Keratinocyte (primary cell): ENCODE data around the gene RBM39. TPM values are rescaled to one million over a fixed set of nuclear protein-coding genes. Genes with fewer than 3 reads are reported as not detected.

ENCODE experiments used
- DNase-seq: peaks from one replicate; pipeline ENCODE4 v3.0.0-alpha.2; 2011; ENCODE audit warnings: low read depth, missing footprints, low spot score
- FAIRE-seq: peaks from 2 replicates; lab custom pipeline; 2011; peaks lifted over from hg19 to GRCh38; lab: Jason Lieb, UNC
- H2AFZ ChIP-seq: 2 replicates; pipeline ENCODE4 v1.6.0; 2012; ENCODE audit warnings: low read length, control low read depth, inconsistent platforms; ENCODE audit not compliant: control insufficient read depth
- H3K27ac ChIP-seq: 2 replicates; pipeline ENCODE4 v1.5.1; 2011; ENCODE audit warnings: low read length; ENCODE audit not compliant: control insufficient read depth, insufficient read depth
- H3K27me3 ChIP-seq: 3 replicates; pipeline ENCODE4 v1.6.0; 2011; ENCODE audit warnings: low read length; ENCODE audit not compliant: control insufficient read depth, insufficient read depth; ENCODE audit errors: extremely low read depth
- H3K36me3 ChIP-seq, 2 experiments: 2 replicates in 1 of 2; 3 replicates in 1 of 2; pipeline ENCODE4 v1.5.1; 2011; ENCODE audit warnings: low read length in 2 of 2, mild to moderate bottlenecking in 1 of 2; ENCODE audit not compliant: control insufficient read depth in 2 of 2, insufficient read depth in 2 of 2; ENCODE audit errors: extremely low read depth in 1 of 2
- H3K4me1 ChIP-seq: 3 replicates; pipeline ENCODE4 v1.5.1; 2011; ENCODE audit warnings: low read length; ENCODE audit not compliant: control insufficient read depth, insufficient read depth; ENCODE audit errors: extremely low read depth
- H3K4me2 ChIP-seq: 3 replicates; pipeline ENCODE4 v1.6.0; 2011; ENCODE audit warnings: low read depth, low read length; ENCODE audit not compliant: control insufficient read depth, insufficient read depth; ENCODE audit errors: extremely low read depth
- H3K4me3 ChIP-seq, 3 experiments: fragments of 200-600 bp in 1 of 3; sonication (generic) in 1 of 3; 2 replicates in 2 of 3; 3 replicates in 1 of 3; pipeline ENCODE4 v1.5.1; 2011 to 2016; ENCODE audit warnings: low read length in 3 of 3, mild to moderate bottlenecking in 3 of 3, control low read depth in 2 of 3, inconsistent platforms in 1 of 3, low read depth in 1 of 3, mixed read lengths in 1 of 3, mixed run types in 1 of 3, moderate library complexity in 1 of 3; ENCODE audit not compliant: control insufficient read depth in 2 of 3, insufficient read depth in 2 of 3; ENCODE audit errors: extremely low read depth in 1 of 3
- H3K79me2 ChIP-seq: 2 replicates; pipeline ENCODE4 v1.6.0; 2012; ENCODE audit warnings: low read length; ENCODE audit not compliant: control insufficient read depth, insufficient read depth
- H3K9ac ChIP-seq: 3 replicates; pipeline ENCODE4 v1.6.0; 2011; ENCODE audit warnings: low read length; ENCODE audit not compliant: control insufficient read depth, insufficient read depth; ENCODE audit errors: extremely low read depth
- H3K9me1 ChIP-seq: 3 replicates; pipeline ENCODE4 v1.6.0; 2011; ENCODE audit warnings: low read length; ENCODE audit not compliant: control insufficient read depth, insufficient read depth; ENCODE audit errors: extremely low read depth
- H3K9me3 ChIP-seq: 2 replicates; pipeline ENCODE4 v1.5.1; 2012; ENCODE audit warnings: low read depth, low read length; ENCODE audit not compliant: control insufficient read depth
- H4K20me1 ChIP-seq: 3 replicates; pipeline ENCODE4 v1.6.0; 2011; ENCODE audit warnings: low read length; ENCODE audit not compliant: control insufficient read depth, insufficient read depth; ENCODE audit errors: extremely low read depth
- CTCF ChIP-seq, 3 experiments: IDR thresholded peaks in 1 of 3; conservative IDR thresholded peaks in 1 of 3; optimal IDR thresholded peaks in 1 of 3; 2 replicates in 2 of 3; 3 replicates in 1 of 3; pipeline versions ENCODE3 to v1.5.1; 2011; ENCODE audit warnings: low read length in 3 of 3, mild to moderate bottlenecking in 3 of 3, moderate library complexity in 2 of 3, control low read depth in 1 of 3, inconsistent platforms in 1 of 3; ENCODE audit not compliant: insufficient read depth in 2 of 3; ENCODE audit errors: extremely low read depth in 1 of 3
- EZH2 ChIP-seq: IDR thresholded peaks from one replicate; pipeline ENCODE4 v1.6.1; 2012; ENCODE audit warnings: inconsistent platforms, mild to moderate bottlenecking, low read length, moderate library complexity
- dilution Hi-C: fragments of 300-500 bp; cut with MboI; formaldehyde crosslinking; loops from one replicate; pipeline ENCODE4 v1.7.0; 2020; ENCODE audit warnings: low sequenced_read_pairs; ENCODE audit not compliant: extremely low pct_ligation_motif_present
- polyA plus RNA-seq, 5 experiments: library from polyadenylated mRNA; depleted of rRNA in 3 of 5; stranded (reverse) in 3 of 5; stranded (forward) in 1 of 5; unstranded in 1 of 5; fragments of >200 nt; gene quantifications; 1 replicate in 1 of 5; 2 replicates in 3 of 5; 3 replicates in 1 of 5; pipeline versions ENCODE4 v1.2.1 to v1.2.3, GENCODE V29; 2011 to 2012; ENCODE audit warnings: missing spikeins in 2 of 5, low read depth in 1 of 5, low replicate concordance in 1 of 5

The RBM39 gene
- polyA plus RNA-seq, 1 donor (not counting 4 experiments of a cell fraction or from before 2014, with no cell fraction given) = 146 TPM

- Histone ChIP-seq H2AFZ (no peak overlapping the region), H3K9ac (no peak overlapping the region), H3K4me2 (peak overlapping the region; percentile 99), H3K27ac (peak overlapping the region; percentile 54), H3K27me3 (no peaks in the 10 kb centered on the region), H3K9me1 (no peaks in the 10 kb centered on the region), H3K36me3 (peaks cover 0 to 2% of the 10 kb centered on the region in 2 experiments), H4K20me1 (peaks cover 35% of the 10 kb centered on the region), H3K4me1 (peaks cover 36% of the 10 kb centered on the region), H3K9me3 (no peaks in the 10 kb centered on the region), H3K79me2 (peaks cover 93% of the 10 kb centered on the region), H3K4me3 (peak overlapping the region; percentile 6 to 77 (median 51))
- FAIRE-seq (no peak), DNase-seq (no peak)
- dilution Hi-C loops = no loop called here
- TF ChIP-seq EZH2 (no peak), CTCF (optimal IDR thresholded peaks at IDR 0.05 in 1 of 3, IDR thresholded peaks at IDR 0.05 in 1 of 3, conservative IDR thresholded peaks at IDR 0.05 in 1 of 3; ENCODE audit: extremely low read depth in 1 of 3, insufficient read depth in 2 of 3, low read length in 3 of 3) (no peak)
These were observed 81.7 kb downstream of the RBM39 start for GRCh38 chr20:35660122-35660937.

- no peak for FAIRE-seq
- H3K79me2 ChIP-seq = peaks cover 99% of the 10 kb centered on the region
- dilution Hi-C loops = no loop called here
- H3K4me3 ChIP-seq = no peak overlapping the region
- peaks cover 24% of the 10 kb centered on the region for H3K4me1 ChIP-seq
- H3K9me1 ChIP-seq = no peaks in the 10 kb centered on the region
- H3K27me3 ChIP-seq = no peaks in the 10 kb centered on the region
- H3K36me3 ChIP-seq = peaks cover 13 to 32% of the 10 kb centered on the region in 2 experiments
- no peak overlapping the region for H3K27ac ChIP-seq
- TF ChIP-seq CTCF (optimal IDR thresholded peaks at IDR 0.05 in 1 of 3, IDR thresholded peaks at IDR 0.05 in 1 of 3, conservative IDR thresholded peaks at IDR 0.05 in 1 of 3; ENCODE audit: extremely low read depth in 1 of 3, insufficient read depth in 2 of 3, low read length in 3 of 3) = no peak
- TF ChIP-seq EZH2 = no peak
- no peak for DNase-seq
- no peak overlapping the region for H3K4me2 ChIP-seq
- no peaks in the 10 kb centered on the region for H3K9me3 ChIP-seq
- no peak overlapping the region for H2AFZ ChIP-seq
- H4K20me1 ChIP-seq = peaks cover 46% of the 10 kb centered on the region
- no peak overlapping the region for H3K9ac ChIP-seq
These were observed 84.8 kb downstream of the RBM39 start for GRCh38 chr20:35657271-35657670.
